ENCODE results near the gene ZFYVE28.
"Not testable (repeated sequence)": the region's sequence is repeated elsewhere in the genome, so short reads cannot be mapped to it uniquely, and the experiment has no call there.

Gene ZFYVE28

DNA sequence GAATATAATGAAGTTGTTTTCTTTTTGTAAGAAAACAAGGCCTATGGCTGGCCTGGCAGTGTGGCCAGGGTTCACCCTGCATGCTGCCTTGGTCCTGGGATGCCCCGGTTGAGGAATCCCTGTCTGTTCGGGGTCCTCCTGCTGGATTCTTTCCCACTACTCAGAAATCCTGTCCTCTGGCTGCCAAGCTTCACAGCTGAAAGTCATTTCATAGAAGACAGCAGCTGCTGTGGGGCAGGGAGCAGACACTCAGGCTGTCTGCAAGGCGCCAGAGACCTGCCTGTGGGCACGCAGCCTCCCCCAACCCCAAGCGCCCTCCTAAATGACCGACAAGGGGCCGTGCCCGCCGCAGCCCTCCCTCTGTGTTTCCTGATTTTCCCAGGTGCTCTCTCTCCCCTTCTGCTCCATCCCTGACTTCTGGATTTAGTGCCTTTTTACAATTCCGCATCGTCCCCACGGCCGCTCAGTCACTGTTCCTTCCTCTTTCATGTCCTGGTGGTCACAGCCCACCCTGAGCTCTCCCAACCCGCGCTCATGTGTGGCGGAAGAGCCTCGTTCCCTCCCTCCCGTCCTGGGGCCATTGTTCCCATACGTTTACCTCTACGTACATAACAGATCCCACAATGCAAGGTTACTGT lies 27.5 kb downstream of the ZFYVE28 start:
- DNase-seq (ENCODE audit: low spot score), result no peak

- no peak for DNase-seq (ENCODE audit: low spot score)
These were observed 28.3 kb downstream of the ZFYVE28 start for GRCh38 chr4:2390146-2390545.

DNA sequence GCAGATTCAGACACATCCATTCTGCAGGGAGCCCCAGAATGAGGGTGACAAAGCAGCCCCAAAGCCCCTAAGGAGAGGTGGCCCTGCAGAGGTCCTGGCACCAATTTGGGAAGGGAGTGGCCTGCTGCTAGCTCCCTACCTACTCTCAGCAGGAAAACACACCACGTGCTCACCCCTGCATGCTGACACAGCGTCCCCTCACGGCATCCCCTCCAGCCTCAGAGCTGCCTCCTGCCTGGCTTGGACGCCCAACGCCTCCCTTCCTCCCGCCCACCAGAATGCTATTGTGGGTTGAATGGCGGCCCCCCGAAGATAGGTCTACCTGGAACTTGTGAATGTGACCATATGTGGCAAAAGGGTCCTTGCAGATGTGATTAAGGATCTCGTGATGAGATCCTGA lies 28.8 kb downstream of the ZFYVE28 start:
- no peak for DNase-seq (ENCODE audit: low spot score)

- no peak for DNase-seq (ENCODE audit: low spot score)
These were observed 29.8 kb downstream of the ZFYVE28 start for GRCh38 chr4:2388429-2389182.

GRCh38 chr4:2387829-2388228 lies 30.6 kb downstream of the ZFYVE28 start:
- DNase-seq (ENCODE audit: low spot score), result no peak

DNA sequence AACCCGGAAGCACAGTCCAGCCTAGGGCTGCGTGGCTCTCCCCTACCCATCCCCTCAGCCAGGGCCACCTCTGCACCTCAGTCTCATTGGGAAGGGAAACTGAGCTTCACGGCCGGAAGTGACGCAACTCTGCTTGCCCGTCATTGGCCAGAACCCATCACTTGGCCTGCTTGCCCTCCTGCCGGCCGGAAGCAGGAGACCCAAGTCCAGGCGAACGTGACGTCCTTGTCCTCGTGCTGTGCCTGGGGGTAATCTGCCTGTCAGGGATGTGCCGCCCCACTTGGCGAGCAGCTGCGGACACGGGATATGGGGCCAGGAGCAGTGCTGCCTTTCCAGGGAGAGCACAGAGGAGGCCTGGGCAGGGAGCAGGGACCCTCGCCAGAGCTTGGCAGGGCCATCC lies 31.2 kb downstream of the ZFYVE28 start:
- DNase-seq (ENCODE audit: low spot score), result no peak

GRCh38 chr4:2386717-2387116 lies 31.7 kb downstream of the ZFYVE28 start:
- no peak for DNase-seq (ENCODE audit: low spot score)

DNA sequence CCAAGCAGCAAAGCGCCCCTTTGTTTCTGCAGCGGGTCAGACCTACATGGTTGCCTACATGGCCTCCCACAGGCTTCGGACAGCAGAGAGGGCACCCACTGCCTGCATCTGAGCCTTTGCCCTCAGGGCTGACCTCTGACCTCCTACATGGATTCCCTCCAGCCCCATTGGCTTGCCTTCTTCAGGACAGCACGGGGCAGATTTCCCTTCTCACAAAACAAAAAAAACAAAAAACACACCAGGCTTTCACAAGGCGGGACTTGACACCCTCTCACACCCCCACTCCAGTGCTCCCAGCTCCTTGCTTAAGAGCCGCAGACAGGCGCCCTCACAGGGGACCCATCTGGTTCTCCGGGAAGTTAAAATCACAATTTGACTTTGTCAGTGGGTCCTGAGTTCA lies 32.9 kb downstream of the ZFYVE28 start:
- no peak for DNase-seq (ENCODE audit: low spot score)

- no peak for DNase-seq (ENCODE audit: low spot score)
These were observed 34.2 kb downstream of the ZFYVE28 start for GRCh38 chr4:2384245-2384644.

DNA sequence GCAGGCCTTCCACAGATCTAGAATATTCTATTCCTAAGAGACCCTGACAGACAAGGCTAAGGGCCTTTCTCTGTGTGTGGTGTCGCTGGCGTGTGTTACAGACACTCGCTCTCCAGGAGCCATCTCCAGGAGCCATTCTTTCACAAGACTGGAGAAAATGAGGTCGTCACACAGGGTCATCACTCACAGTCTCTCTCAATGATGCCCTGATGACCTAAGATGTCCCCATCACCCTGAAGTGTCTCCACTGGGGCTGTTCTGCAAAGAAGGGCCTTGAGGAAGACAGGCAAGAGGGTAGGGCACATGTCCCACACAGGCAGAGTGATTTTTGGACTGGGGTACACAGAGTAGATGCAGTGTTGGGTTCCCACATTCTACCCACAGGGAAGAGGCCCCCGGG lies 34.7 kb downstream of the ZFYVE28 start:
- DNase-seq (ENCODE audit: low spot score), result no peak

DNA sequence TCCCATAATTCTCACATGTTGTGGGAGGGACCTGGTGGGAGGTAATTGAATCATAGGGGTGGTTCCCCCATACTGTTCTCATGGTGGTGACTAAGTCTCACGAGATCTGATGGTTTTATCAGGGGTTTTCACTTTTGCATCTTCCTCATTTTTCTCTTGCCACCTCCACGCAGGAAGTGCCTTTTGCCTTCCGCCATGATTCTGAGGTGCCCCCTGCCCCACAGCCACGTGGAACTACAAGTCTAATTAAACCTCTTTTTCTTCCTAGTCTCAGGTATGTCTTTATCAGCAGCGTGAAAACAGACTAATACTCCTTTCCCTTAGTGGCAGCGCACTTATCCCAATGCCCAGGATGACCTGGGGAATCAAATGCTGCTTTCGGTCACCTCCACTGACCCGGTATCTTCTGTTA lies 35.2 kb downstream of the ZFYVE28 start:
- DNase-seq (ENCODE audit: low spot score), result not testable (repeated sequence)

DNA sequence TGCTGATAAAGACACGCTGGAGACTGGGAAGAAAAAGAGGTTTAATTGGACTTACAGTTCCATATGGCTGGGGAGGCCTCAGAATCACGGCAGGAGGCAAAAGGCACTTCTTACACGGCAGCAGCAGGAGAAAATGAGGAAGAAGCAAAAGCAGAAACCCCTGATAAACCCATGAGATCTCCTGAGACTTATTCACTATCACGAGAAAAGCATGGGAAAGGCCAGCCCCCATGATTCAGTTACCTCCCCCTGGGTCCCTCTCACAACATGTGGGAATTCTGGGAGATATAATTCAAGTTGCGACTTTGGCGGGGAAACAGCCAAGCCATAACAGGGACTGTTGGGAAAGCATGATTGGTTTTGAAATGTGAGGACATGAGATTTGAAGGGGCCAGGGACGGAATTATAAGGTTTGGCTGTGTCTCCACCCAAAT lies 35.7 kb downstream of the ZFYVE28 start:
- not testable (repeated sequence) for DNase-seq (ENCODE audit: low spot score)

GRCh38 chr4:2380589-2380988 lies 37.9 kb downstream of the ZFYVE28 start:
- DNase-seq (ENCODE audit: low spot score), result not testable (repeated sequence)

- DNase-seq (ENCODE audit: low spot score), result no peak
These were observed 39.5 kb downstream of the ZFYVE28 start for GRCh38 chr4:2378898-2379297.

GRCh38 chr4:2378401-2378800 lies 40.0 kb downstream of the ZFYVE28 start:
- DNase-seq (ENCODE audit: low spot score), result no peak

DNA sequence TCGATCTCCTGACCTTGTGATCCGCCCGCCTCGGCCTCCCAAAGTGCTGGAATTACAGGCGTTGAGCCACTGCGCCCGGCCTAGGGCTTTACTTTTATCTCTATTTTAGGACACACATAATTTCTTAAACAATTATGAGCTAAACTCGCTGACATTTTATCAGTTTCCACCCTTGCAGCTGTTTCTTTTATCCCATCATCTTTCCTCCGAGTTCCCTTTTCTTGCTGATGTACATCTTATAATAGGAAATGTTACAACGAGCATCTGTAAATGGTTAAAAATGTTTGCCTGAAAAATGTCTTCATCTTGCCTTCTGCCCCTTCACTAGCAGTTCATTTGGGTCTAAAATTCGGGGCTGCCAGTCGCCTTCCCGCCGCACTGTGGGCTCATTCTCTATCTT lies 41.2 kb downstream of the ZFYVE28 start:
- no peak for DNase-seq (ENCODE audit: low spot score)

- DNase-seq (ENCODE audit: low spot score), result no peak
These were observed 43.0 kb downstream of the ZFYVE28 start for GRCh38 chr4:2375427-2375826.

DNA sequence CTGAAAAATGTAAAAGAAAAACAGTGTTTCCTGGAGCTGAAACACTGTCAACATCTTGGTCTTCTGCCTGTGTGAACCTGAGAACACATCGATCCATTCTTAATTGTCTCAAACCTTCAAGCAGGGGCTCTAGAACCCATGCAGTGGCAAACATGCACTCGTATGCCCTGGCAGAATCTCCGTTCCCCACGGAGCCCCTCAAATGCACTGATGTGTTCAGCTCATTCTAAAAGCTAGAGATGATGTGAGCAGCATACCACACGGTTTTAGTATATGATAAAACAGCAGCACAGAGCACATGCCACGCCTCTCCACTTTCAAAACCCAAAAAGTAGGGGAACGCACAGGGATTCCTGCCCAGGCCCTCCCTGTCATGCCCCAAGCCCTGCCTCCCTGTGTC lies 44.9 kb downstream of the ZFYVE28 start:
- DNase-seq (ENCODE audit: low spot score), result no peak

- DNase-seq (ENCODE audit: low spot score), result no peak
These were observed 45.9 kb downstream of the ZFYVE28 start for GRCh38 chr4:2372488-2373030.

DNA sequence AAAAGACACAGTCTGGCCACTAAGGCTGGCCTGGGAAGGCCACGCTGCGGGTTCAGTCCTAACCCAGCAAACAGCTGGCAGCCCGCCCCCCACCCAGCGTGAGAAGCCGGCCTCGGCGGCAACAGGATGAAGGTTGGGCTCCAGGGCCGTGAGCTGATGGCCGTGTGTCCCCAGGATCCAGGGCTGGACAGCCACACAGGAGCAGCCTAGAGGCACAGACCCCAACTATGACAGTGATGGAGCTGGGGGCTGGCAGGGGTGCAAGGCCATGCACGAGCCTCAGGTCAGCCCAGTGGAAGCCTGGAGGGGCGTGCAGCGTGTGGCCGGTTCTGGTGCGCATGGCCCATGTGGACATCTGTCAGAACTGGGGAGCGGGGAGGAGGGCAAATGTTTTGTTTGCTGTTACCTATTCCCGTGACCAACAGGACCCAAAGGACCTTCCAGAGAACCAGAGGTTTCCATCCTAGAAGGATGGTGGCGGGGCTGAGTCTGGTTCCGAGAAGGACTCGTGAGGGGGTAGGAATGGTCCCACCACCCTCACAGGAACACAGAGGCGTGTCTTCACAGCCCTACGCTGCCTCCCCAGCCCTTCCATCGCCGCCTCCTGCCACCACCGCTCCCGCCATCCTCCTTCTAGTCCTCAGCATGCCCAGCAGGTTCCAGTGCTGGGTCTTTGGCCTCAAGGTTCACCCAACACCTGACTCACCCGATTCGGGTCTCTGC lies 46.5 kb downstream of the ZFYVE28 start:
- DNase-seq (ENCODE audit: low spot score), result no peak

DNA sequence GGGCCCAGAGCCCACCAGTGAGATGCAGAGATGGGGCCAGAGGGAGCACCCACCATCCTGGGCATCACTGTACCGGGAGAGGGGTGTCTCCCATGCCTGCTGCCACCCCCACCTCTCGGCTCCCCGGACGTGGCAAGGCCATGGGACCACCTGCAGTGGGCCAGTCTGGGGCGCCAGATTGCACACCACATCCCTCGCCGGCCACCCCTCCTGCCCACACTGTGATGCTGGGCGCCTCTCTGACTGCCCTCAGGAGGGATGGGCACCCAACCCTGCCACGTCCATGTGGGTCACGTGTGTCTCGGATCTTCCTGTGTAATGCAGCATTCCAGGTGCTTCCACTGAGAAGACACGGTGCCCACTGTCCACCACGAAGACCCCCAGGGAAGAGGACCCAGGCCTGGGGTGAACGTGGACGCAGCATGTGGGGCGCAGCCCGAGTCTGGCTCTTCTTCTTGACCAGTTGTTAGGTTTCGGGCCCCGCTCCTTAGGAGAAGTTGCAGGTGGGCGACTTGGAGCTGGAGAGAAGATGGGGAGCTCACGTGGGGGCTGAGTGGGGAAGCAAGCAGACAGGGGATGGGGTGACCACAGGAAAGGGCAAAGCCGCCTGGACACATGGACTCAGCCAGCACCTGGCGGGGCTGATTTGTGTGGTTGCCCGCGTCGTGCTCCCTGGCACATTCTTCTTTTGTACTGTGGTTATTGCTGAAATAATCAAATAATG lies 47.7 kb downstream of the ZFYVE28 start:
- no peak for DNase-seq (ENCODE audit: low spot score)

DNA sequence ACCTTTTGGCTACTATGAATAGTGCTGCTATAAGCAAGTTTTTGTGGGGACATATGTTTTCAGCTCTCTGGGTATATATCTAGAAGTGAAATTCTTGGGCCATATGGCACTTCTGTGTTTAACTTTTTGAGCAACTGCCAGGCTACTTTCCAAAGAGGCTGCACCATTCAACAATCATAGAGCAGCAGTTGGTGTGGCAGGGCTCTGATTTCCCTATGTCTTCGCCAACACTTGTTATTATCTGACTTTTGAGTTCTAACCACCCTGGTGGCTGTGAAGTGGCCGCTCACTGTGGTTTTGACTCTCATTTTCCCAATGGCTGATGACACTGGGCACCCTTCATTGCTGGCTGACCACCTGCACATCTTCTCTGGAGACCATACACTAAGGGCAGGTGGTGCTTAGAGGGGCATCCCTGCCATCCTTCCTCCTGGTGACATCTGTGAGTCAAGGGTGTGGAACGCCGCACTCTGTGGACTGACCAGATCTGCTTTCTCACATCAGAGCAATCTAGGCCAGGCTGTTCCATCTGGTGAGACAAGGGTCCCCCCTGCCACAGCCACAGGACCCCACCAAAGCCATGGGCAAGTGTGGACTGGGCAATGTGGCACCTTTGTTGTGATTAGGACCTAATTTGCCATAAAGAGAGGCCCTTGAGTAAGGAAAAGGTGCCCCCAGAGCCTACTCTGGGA lies 49.6 kb downstream of the ZFYVE28 start:
- DNase-seq (ENCODE audit: low spot score), result no peak
